Suppressor macrophage (primary cell): ENCODE measurements around the gene TUBA4A.
"Not testable (repeated sequence)": the region's sequence is repeated elsewhere in the genome, so short reads cannot be mapped to it uniquely, and the experiment has no call there.

Source experiments
- DNase-seq, 4 experiments: peaks; one replicate each; pipeline ENCODE4 v3.0.0-alpha.2; 2020 to 2022

The TUBA4A gene

GRCh38 chr2:219266886-219267285, 13.2 kb upstream of the TUBA4A start:
- DNase-seq = no peak

DNA sequence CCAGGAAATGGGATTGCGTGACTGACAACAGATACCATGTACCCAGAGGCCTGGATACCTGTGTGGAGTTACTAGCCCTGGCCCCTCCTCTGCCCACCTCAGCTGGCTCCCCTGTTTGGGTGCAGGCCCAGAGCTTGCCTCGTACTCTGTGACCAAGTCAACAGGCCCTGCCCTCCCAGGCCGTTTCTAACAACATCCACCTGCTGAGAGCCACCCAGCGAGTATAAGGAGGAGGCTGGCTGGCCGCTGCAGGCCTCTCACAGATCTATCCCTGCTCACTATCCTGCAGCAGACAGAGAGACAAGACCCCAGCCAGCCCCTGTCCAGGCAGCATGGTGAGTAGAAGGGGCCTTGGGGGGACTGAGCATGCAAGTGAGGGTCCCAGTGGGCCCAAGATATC, 12.5 kb upstream of the TUBA4A start:
- DNase-seq = no peak

DNA sequence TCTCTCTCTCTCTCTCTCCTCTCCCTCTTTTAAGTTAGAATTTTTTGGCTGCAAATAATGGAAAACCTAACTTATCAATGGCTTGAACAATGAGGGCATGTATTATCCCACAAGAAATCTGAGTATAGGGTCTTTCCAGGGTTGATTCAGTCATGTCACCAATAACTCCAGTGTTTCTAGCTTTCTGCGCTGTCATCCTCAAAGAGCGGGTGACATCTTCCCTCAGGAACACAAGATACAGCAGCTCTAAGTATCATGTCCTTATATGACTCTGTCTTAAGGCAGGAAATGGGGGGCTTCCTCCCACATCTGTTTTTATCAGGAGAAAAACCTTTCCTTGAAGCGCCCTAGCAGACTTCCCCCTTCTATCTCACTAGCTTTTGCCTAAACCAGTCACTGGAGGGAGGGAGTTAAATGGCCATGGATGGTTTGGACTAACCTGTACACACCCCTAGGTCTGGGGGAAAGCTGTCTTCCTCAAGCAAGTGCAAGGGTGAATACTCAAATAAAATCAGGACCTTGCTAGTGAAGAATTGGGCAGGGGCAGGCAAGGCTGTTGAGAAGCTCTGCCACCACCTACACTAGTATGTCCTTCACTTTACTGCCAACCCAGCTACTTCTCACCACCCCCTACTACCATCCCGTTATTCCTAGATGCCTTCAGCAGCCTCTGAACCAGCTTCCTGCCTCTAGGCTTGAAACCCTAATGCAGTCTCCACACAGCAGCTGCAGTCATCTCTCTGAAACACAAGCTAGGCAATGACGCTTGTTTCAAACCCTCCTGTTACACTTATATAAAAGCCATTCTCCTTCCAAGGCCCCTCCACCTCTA, 7.5 kb upstream of the TUBA4A start:
- no peak for DNase-seq

DNA sequence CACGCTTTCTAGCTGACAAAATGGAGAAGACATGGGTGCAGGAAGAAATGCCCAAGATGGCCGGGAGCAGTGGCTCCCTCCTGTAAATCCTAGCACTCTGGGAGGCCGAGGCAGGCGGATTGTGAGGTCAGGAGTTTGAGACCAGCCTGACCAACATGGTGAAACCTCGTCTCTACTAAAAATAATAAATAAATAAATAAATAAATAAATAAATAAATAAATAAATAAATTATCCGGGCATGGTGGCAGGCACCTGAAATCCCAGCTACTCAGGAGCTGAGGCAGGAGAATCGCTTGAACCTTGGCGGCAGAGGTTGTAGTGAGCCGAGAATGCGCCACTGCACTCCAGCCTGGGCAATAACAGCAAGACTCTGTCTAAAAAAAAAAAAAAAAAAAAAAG, 5.2 kb upstream of the TUBA4A start:
- DNase-seq = not testable (repeated sequence)

- DNase-seq = peak; percentile 54 to 76 (median 60)
These were observed 978 bp upstream of the TUBA4A start for GRCh38 chr2:219254590-219255201.

- peak; percentile 20 to 58 (median 37) for DNase-seq
These were observed 592 bp downstream of the TUBA4A start, which contains the start of gene TUBA4B for GRCh38 chr2:219252900-219253752. TUBA4B (plus strand) TSS chr2:219253243; CDS start chr2:219253408, 165 bp downstream.

DNA sequence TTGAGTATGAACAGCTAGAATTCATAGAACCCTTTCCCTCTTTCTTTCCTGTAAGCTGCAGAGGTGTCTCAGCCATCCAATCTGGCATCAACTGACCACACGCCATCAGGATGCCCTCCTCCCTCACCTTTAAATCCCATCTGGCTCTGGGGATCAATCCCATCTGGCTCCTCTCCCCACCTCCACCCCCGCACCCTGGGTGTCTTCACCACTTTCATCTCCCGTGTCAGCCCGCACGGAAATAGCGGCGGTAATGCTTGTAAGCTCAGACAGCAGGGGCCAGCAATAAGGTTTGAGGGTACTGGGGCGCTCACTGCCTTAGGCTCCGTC, 1.2 kb downstream of the TUBA4A start:
- no peak for DNase-seq

DNA sequence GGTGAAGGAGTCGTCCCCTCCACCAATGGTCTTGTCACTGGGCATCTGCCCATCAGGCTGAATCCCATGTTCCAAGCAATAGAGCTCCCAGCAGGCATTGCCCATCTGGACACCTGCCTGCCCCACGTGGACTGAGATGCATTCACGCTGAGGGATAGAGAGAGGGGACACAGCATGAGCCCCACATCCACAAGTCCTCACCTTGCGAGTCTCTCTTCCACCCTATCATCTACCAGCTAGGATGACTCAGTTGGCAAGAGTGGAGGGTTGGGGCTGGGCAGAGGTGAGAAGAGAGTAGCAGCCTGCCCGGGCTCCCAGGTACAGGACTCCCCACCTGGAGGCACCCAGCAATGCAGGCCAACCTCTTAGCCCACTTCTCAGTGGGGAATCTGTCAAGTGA, 1.6 kb downstream of the TUBA4A start:
- DNase-seq = no peak

DNA sequence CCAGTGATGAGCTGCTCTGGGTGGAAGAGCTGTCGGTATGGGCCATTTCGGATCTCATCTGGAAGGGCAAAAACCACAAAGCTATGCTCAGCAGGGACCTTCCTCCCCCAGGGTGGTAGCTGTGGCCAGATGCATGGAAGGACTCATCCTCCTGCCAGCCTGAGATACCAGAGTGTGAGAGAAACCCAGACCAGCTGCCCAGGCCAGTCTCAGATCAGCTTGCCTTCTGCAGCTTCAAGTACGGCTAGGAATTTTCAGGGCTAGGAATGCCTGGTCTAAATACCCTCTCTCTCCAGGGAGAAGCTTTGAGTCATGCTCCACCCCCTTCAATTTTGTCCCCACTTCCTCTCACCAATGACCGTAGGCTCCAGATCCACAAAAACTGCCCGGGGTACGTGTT, 2.1 kb downstream of the TUBA4A start:
- peak in 3 of 4 experiments; percentile 16 to 32 (median 20) for DNase-seq

- peak in 3 of 4 experiments; percentile 13 to 45 (median 27) for DNase-seq
These were observed 3.5 kb downstream of the TUBA4A start for GRCh38 chr2:219250049-219250781.

DNA sequence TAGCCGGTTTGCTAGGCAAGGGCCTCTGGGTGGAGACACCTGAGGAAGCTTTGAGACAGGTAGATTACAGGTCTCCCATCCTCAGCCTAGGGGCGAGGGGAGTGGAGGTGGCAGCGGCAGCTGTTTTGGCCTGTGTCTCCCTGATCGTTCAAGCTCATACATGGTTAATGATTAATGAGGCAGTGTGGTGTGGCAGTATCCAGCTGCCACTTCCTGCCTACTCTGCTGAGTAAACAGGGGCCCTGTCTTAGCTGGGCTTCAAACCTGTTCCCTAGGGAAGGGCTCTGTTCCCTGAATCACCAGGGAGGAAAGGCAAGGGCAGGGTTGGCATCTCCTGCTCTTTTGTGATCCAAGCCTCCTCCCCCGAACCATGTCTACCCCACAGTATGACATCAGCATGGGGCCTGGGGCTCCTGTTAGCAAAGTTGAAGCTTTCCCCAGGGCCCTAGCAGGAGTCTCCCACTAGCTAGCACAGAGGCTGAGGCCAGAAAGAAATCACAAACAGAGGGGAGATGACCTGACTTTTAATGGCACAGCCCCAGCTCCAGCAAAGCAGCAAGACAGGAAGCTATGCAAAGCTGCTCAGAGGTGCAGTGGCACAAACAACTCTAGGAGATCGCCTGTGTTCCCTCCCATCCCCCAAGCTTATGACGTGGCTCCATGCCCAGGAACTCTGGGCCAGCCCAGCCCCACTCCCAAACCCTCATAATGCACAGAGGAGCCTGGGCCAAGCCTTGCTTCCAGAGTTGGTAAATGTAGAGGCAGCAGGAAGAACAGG, 4.3 kb downstream of the TUBA4A start:
- peak; percentile 30 to 63 (median 45) for DNase-seq

DNA sequence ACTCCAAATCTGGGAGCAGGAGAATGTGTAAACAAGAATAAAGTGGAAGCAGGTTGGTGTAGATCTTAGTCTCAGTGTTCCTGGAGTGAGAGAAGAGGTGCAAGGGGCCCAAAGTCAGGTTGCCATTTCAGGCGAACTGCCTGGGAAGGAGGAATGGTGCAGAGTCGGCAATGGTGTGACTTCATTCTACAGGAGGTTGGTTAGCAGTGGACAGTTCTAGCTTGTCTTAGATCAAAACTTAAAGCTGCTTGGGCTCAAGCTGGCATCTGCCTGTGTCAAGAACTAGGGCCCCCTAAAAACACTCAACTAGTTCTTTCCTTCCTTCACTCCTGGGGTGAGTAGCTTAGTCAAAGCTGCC, 4.9 kb downstream of the TUBA4A start:
- no peak for DNase-seq

DNA sequence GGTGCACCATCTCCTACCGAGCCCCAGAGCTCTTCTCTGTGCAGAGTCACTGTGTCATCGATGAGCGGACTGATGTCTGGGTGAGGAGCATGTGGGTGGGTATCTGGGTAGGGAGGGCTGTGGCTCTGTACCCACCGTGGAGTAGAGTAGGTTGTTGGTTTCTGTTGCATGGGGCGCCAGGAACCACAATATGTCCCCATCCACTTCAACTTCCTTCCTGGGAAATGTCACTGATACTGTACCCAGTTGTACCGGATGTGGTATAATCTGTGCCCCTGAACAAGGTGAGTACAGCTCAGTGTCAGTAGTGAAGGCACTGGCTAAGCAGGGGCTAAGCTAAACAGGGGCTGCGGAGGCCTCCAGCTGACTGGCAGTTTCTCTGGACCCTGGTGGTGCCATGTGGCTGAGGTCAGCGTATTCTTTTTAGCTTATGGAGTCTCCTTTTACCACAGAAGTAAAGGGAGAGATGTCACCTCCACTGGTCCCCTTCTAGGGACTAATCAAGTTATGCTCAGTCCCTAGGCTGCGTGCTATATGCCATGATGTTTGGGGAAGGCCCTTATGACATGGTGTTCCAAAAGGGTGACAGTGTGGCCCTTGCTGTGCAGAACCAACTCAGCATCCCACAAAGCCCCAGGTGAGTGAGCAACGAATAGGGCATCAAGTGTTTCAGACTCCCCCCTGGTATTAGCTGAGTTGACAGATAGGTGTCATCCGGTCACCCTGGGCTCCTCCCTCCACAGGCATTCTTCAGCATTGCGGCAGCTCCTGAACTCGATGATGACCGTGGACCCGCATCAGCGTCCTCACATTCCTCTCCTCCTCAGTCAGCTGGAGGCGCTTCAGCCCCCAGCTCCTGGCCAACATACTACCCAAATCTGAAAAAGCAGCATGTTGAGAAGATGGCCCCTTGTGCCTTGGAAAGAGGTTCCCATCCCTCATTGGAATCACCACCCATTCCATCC, 5.8 kb downstream of the TUBA4A start:
- DNase-seq = peak in 2 of 4 experiments; percentile 29 to 37

DNA sequence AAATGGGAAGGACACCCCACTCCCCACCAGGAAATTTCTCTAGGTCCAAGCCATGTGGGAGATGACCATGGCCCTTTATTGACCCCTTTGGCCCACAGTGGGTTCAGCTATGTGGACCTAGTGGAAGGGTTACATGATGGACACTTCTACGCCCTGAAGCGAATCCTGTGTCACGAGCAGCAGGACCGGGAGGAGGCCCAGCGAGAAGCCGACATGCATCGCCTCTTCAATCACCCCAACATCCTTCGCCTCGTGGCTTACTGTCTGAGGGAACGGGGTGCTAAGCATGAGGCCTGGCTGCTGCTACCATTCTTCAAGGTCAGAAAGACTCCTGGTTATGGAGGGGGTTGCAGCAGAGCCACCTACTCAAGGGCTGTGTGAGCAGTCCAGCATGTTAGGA, 7.2 kb downstream of the TUBA4A start:
- DNase-seq = no peak

DNA sequence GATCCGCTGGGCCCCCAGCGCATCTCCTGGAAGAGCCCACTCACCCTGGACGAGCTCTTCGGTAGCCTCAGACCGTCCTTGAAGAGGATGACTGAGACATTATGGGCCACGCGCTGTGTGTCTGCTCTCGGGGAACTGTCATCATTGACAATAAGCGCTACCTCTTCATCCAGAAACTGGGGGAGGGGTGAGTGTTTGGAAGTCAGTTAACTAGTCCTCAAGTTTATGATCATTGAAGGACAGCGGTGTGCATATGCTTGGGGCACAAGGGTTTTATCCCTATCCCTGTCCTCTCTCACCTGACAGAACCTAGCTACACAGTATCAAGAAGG, 7.9 kb downstream of the TUBA4A start:
- no peak for DNase-seq

DNA sequence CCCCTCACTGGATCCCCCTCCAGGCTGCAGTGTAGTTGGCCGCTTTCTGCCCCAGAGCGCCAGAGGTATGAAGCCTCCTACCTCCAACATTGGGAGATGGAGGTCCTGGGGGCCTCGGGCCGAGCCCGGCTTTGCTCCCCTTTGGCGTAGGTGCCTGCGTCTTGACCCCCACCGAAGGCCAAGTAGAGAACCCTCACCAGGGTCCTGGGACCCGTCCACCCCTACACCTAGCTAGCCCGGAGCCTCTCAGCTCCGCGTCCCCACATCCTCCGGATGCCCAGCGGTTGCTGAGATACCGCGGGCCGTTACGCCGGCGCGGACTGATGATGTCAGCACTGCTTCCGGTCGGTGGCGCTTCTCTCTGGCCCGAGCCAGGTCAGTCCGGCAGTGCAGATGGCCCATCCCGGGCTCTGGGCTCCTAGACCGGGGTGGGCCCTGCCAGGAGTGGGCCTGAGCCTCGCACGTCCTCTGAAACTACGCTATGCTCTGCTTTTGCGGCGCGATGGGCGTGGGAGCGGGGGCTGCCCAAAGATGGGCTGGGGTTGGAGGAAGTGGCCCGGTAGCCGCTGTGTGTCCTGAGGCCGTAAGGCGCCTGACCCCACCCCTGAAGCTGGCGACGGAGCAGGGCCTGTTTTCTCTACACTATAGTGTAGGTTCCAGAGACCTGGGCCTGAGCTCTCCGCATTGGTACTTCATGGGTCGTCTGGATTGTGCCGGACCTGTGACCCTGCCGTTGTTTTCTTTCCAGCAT, 8.4 kb downstream of the TUBA4A start, which contains the start of the genes GLB1L and STK16:
GLB1L (minus strand) TSS at position 297 of the 751 bp plus-strand sequence. CDS start 1,871 bp downstream, outside the sequence.
STK16 (plus strand) TSS at position 332 of the 751 bp plus-strand sequence. CDS start 521 bp downstream, outside the sequence.
- DNase-seq = peak; percentile 94 to 97 (median 96)

GRCh38 chr2:219244789-219245147, 8.9 kb downstream of the TUBA4A start:
- no peak for DNase-seq

DNA sequence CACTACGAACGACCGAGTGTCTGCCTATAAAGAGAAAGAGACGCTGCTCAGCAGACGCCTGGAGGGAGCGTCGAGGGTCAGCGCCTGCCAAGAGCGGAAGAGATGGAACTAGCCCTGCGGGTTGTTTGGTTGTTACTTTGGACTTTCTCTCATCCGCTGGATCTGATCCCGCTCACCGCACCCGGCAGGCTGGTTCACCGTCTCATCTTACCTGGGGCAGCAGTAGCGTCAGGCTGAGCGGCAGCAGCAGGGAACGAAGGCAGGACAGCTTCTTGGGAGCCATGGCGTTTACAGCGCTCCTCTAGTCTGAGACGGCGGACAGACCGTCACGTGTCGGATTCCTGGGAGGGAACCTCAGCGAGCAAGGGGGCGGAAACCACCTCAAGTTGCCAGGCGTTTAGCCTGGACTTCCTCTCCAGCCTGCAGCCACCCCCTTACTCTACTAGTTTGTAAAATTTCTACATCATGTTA, 10.4 kb downstream of the TUBA4A start:
- DNase-seq = peak; percentile 62 to 82 (median 72)

GRCh38 chr2:219234331-219234730, 19.4 kb downstream of the TUBA4A start:
- no peak for DNase-seq
